K562 (cell line): ENCODE results near the gene IRF8. TPM values are rescaled to one million over a fixed set of nuclear protein-coding genes. Genes with fewer than 3 reads are reported as not detected.

Source experiments
- ATAC-seq: fragments of 200-7000 bp; cut with Tn5 transposase; 3 replicates; pipeline ENCODE4 v1.9.1; 2020; ENCODE audit warnings: moderate library complexity
- BruUV-seq: library from RNA; stranded (reverse); fragments of 400-500 nt; replicated peaks from 2 replicates; lab custom pipeline; 2021; lab: Mats Ljungman, UMichigan
- CTCF ChIA-PET: fragments of 300-600 bp; formaldehyde crosslinking; extraction: SDS; loops from one replicate; lab custom pipeline; 2021; ENCODE audit warnings: low intra/inter-chr PET ratio; lab: Yijun Ruan, JAX
- POLR2A ChIA-PET: fragments of 300-600, 350-650 bp; sonication (Branson Sonifier 250); formaldehyde crosslinking; extraction: SDS; loops from one replicate; lab custom pipeline; 2021; ENCODE audit warnings: antibody characterized with exemption, inconsistent platforms; lab: Yijun Ruan, JAX
- DNase-seq, 4 experiments: peaks; one replicate each; pipeline versions ENCODE4 v3.0.0 to v3.0.0-alpha.2; 2011 to 2018; ENCODE audit warnings: low spot score in 3 of 4, mixed read lengths in 3 of 4; ENCODE audit errors: extremely low read depth in 1 of 4
- FAIRE-seq: peaks from 2 replicates; lab custom pipeline; 2011; peaks lifted over from hg19 to GRCh38; lab: Jason Lieb, UNC
- H2AFZ ChIP-seq: 2 replicates; pipeline ENCODE4 v1.6.0; 2011; ENCODE audit warnings: low read depth, low read length, control low read depth, inconsistent platforms
- H3K27ac ChIP-seq: fragments of 200-600 bp; 3 replicates; pipeline ENCODE4 v1.8.0; 2011; ENCODE audit warnings: low read depth, mild to moderate bottlenecking, control low read depth, inconsistent platforms, low read length, moderate library complexity, mixed read lengths; ENCODE audit errors: extremely low read depth
- H3K27me3 ChIP-seq, 2 experiments: fragments of 300-600 bp in 1 of 2; 2 replicates in 1 of 2; 3 replicates in 1 of 2; pipeline versions ENCODE4 v1.6.0 to v1.8.0; 2011; ENCODE audit warnings: inconsistent platforms in 2 of 2, low read length in 2 of 2, mild to moderate bottlenecking in 1 of 2, mixed read lengths in 1 of 2, moderate library complexity in 1 of 2; ENCODE audit not compliant: control insufficient read depth in 2 of 2, insufficient read depth in 2 of 2
- H3K36me3 ChIP-seq: fragments of 300-600 bp; 3 replicates; pipeline ENCODE4 v1.8.0; 2011; ENCODE audit warnings: mild to moderate bottlenecking, low read length, inconsistent platforms; ENCODE audit not compliant: control insufficient read depth, insufficient read depth
- H3K4me1 ChIP-seq, 2 experiments: fragments of 200-600 bp in 1 of 2; replicated peaks in 1 of 2; 2 replicates in 1 of 2; 3 replicates in 1 of 2; pipeline versions ENCODE4 v1.5.1 to v1.8.0; 2011; ENCODE audit warnings: inconsistent platforms in 2 of 2, low read length in 2 of 2, mild to moderate bottlenecking in 1 of 2, mixed read lengths in 1 of 2, moderate library complexity in 1 of 2; ENCODE audit not compliant: control insufficient read depth in 2 of 2, insufficient read depth in 2 of 2
- H3K4me2 ChIP-seq: 2 replicates; pipeline ENCODE4 v1.6.1; 2011; ENCODE audit warnings: low read length, control low read depth, inconsistent platforms, mixed read lengths; ENCODE audit not compliant: insufficient read depth
- H3K4me3 ChIP-seq: fragments of 200-600 bp; sonication (generic), shearing (Covaris generic); 2 replicates; pipeline ENCODE4 v1.5.1; 2016; ENCODE audit warnings: control low read depth, inconsistent platforms
- H3K79me2 ChIP-seq: fragments of 200-600 bp; 3 replicates; pipeline ENCODE4 v1.8.0; 2011; ENCODE audit warnings: low read length, inconsistent platforms; ENCODE audit not compliant: control insufficient read depth, insufficient read depth
- H3K9ac ChIP-seq, 2 experiments: 2 replicates each; pipeline versions ENCODE4 v1.6.0 to v1.6.1; 2011; ENCODE audit warnings: low read depth in 2 of 2, low read length in 2 of 2, control low read depth in 1 of 2, inconsistent platforms in 1 of 2, mild to moderate bottlenecking in 1 of 2, mixed read lengths in 1 of 2; ENCODE audit not compliant: insufficient read depth in 1 of 2
- H3K9me1 ChIP-seq: one replicate; pipeline ENCODE4 v1.6.0; 2011; ENCODE audit warnings: inconsistent platforms, mild to moderate bottlenecking, low read length, moderate library complexity; ENCODE audit not compliant: control insufficient read depth, insufficient read depth
- H3K9me3 ChIP-seq: replicated peaks from 2 replicates; pipeline ENCODE4 v1.5.1; 2011; ENCODE audit warnings: low read depth, low read length, inconsistent platforms; ENCODE audit not compliant: control insufficient read depth, insufficient read depth
- H4K20me1 ChIP-seq: replicated peaks from 2 replicates; pipeline ENCODE4 v1.6.1; 2011; ENCODE audit warnings: low read length, inconsistent platforms, mixed read lengths; ENCODE audit not compliant: control insufficient read depth, insufficient read depth
- CREM ChIP-seq: IDR thresholded peaks from 2 replicates; pipeline ENCODE4 v1.6.1; 2014; ENCODE audit warnings: antibody characterized with exemption, low read depth
- ESRRA ChIP-seq: fragments of 450-650 bp; IDR thresholded peaks from 2 replicates; pipeline ENCODE4 v1.6.1; 2014; ENCODE audit warnings: low read depth, mild to moderate bottlenecking, moderate library complexity, borderline replicate concordance
- HLTF ChIP-seq: fragments of 450-650 bp; IDR thresholded peaks from 2 replicates; pipeline ENCODE4 v1.6.1; 2016
- HMGN3 ChIP-seq: IDR thresholded peaks from 2 replicates; pipeline ENCODE4 v1.6.1; 2011; ENCODE audit warnings: borderline replicate concordance, low read depth, mild to moderate bottlenecking, mixed read lengths, low read length; ENCODE audit not compliant: insufficient read length; ENCODE audit errors: extremely low read depth
- KAT7 ChIP-seq: sonication (generic); formaldehyde crosslinking; IDR thresholded peaks from 2 replicates; pipeline ENCODE4 v1.8.0; 2022; ENCODE audit warnings: missing genetic modification reagents, mild to moderate bottlenecking, borderline replicate concordance
- MYC ChIP-seq, 2 experiments: fragments of 250-450 bp in 1 of 2; sonication (Bioruptor Pico) in 1 of 2; IDR thresholded peaks; 2 replicates each; pipeline versions ENCODE4 v1.5.1 to v1.6.1; 2012 to 2021; ENCODE audit warnings: low read depth in 2 of 2, borderline replicate concordance in 1 of 2, improper control_type of control experiment in 1 of 2, low read length in 1 of 2, mild to moderate bottlenecking in 1 of 2, moderate library complexity in 1 of 2
- RCOR1 ChIP-seq, 2 experiments: IDR thresholded peaks; 2 replicates each; pipeline ENCODE4 v1.6.1; 2012; ENCODE audit warnings: low read depth in 2 of 2, low read length in 2 of 2, borderline replicate concordance in 1 of 2, improper control_type of control experiment in 1 of 2
- SMAD4 ChIP-seq: fragments of 250-450 bp; sonication (Bioruptor Pico); conservative IDR thresholded peaks from 2 replicates; pipeline ENCODE4 v1.8.0; 2021; ENCODE audit warnings: inconsistent platforms, mild to moderate bottlenecking, moderate library complexity
- SREBF1 ChIP-seq: fragments of 150-350 bp; IDR thresholded peaks from 2 replicates; pipeline ENCODE4 v1.6.1; 2014; ENCODE audit warnings: antibody characterized with exemption, low read depth, low read length, borderline replicate concordance
- ZC3H4 ChIP-seq: sonication (generic); formaldehyde crosslinking; IDR thresholded peaks from 2 replicates; pipeline ENCODE4 v1.9.0; 2021; ENCODE audit warnings: missing genetic modification reagents, borderline replicate concordance
- ZFPM2 ChIP-seq: fragments of 250-450 bp; sonication (Bioruptor Pico); IDR thresholded peaks from 2 replicates; pipeline ENCODE4 v1.5.1; 2022; ENCODE audit warnings: mild to moderate bottlenecking
- ZNF12 ChIP-seq: sonication (generic); formaldehyde crosslinking; IDR thresholded peaks from 2 replicates; pipeline ENCODE4 v1.4.0; 2020; ENCODE audit warnings: mild to moderate bottlenecking, missing genetic modification reagents
- ZNF143 ChIP-seq: sonication (generic); formaldehyde crosslinking; IDR thresholded peaks from 2 replicates; pipeline ENCODE4 v1.9.0; 2022; ENCODE audit warnings: mild to moderate bottlenecking, missing genetic modification reagents
- ZNF165 ChIP-seq: fragments of 250-450 bp; sonication (Bioruptor Pico); IDR thresholded peaks from 2 replicates; pipeline ENCODE4 v1.4.0; 2020; ENCODE audit warnings: borderline replicate concordance
- ZNF212 ChIP-seq: fragments of 450-650 bp; formaldehyde crosslinking; IDR thresholded peaks from 2 replicates; pipeline ENCODE4 v1.4.0; 2020; ENCODE audit warnings: mild to moderate bottlenecking
- ZNF354B ChIP-seq: fragments of 250-450 bp; sonication (Bioruptor Pico); IDR thresholded peaks from 2 replicates; pipeline ENCODE4 v1.4.0; 2020
- WGBS: fragments of 100-300 bp; shearing (Covaris generic); methylation state at CpG from one replicate; pipeline ENCODE4 v1.1.6; 2016; ENCODE audit warnings: low coverage, mixed read lengths; ENCODE audit not compliant: insufficient coverage; ENCODE audit errors: missing lambda C conversion rate; 5-methylcytosine and 5-hydroxymethylcytosine counted together
- in situ Hi-C: fragments of 300-500 bp; cut with MboI; formaldehyde crosslinking; loops from 4 replicates; pipeline ENCODE4 v1.15.0; 2018; ENCODE audit warnings: inconsistent platforms, mixed read lengths
- intact Hi-C: fragments of 100-400 bp; cut with micrococcal nuclease; formaldehyde crosslinking; loops from 2 replicates; pipeline ENCODE4 v1.14.2; 2022
- polyA plus RNA-seq, 8 experiments: library from polyadenylated mRNA; depleted of rRNA in 4 of 8; stranded (reverse) in 5 of 8; unstranded in 3 of 8; fragments of >200 nt; fragmentation: Nextera tagmentation in 2 of 8; fragmentation: Illumina TruSeq in 1 of 8; extraction: Ambion mirVana in 2 of 8; extraction: Trizol in 1 of 8; gene quantifications; 2 replicates each; pipeline versions ENCODE4 v1.2.1 to v1.2.3, GENCODE V29; 2011 to 2014; ENCODE audit warnings: inconsistent platforms in 1 of 8, missing spikeins in 1 of 8
- total RNA-seq, 7 experiments: library from RNA; depleted of rRNA in 6 of 7; stranded (reverse); fragments of >200 nt in 6 of 7; fragmentation: Illumina TruSeq in 2 of 7; extraction: Trizol in 2 of 7; gene quantifications; 2 replicates each; pipeline versions ENCODE4 v1.2.1 to v1.2.3, GENCODE V29; 2011 to 2021; ENCODE audit warnings: low replicate concordance in 1 of 7
- TF ChIP-seq, protein P1 (sequence below): fragments of 450-650 bp; IDR thresholded peaks from 2 replicates; pipeline ENCODE4 v1.6.1; 2016; ENCODE audit warnings: low read depth, mild to moderate bottlenecking, moderate library complexity
- TF ChIP-seq, protein P2 (sequence below): sonication (generic); formaldehyde crosslinking; IDR thresholded peaks from 2 replicates; pipeline ENCODE4 v1.8.0; 2022; ENCODE audit warnings: mild to moderate bottlenecking, missing genetic modification reagents, borderline replicate concordance

IRF8 gene
- total and polyA plus RNA-seq, 9 of the 15 experiments (the other 6 are each of a cell fraction or from before 2014, with no cell fraction given), result 0.01 to 0.98 TPM; not detected in 7

DNA sequence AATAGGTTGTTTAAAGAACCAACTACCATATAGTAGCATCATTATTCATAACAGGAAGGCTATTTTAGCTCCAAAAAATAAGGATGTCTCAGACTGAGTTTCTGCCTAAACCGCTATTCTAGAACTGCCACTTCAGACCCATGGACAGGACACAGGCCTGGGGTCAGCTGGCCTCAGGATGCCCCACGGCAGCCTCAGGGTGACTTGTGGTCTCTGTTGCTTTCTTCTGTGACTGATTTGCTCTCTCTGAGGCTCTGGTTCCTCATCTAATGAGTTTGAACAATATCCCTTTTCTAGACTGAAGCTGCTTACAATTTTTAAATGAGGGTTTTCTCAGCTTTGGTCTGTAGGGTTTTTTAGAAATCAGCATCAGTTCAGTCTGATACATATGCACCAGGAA is 31.8 kb upstream of the IRF8 start:
- in situ Hi-C loops, result no loop called here
- CTCF ChIA-PET, result no interaction called here

DNA sequence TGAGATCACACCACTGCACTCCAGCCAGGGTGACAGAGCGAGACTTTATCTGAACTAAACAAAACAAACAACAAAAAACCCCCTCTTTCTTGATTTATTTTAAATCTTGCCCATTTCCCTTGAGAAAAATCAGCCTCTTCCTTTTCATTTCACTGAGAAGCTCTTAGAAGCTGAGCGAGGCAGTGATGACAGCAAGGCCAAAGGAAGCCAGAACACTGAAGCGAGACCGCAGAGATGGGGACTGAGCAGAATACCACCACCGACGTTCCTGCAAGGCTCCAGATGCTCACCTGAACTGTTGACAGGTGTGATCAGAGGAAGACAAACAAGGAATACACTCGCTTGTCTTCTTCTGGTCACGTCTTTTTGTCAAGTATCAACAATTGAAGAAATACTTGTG is 30.5 kb upstream of the IRF8 start:
- H3K27me3 ChIP-seq, result peaks cover 4 to 26% of the 10 kb centered on the region in 2 experiments; a peak in 4 of 5 replicates
- H3K9me3 ChIP-seq, result no peaks in the 10 kb centered on the region
- TF ChIP-seq RCOR1 (IDR thresholded peaks at IDR 0.05; ENCODE audit: borderline replicate concordance in 1 of 2, low read depth in 2 of 2, low read length in 2 of 2), result no peak
- TF ChIP-seq, protein P1, sequence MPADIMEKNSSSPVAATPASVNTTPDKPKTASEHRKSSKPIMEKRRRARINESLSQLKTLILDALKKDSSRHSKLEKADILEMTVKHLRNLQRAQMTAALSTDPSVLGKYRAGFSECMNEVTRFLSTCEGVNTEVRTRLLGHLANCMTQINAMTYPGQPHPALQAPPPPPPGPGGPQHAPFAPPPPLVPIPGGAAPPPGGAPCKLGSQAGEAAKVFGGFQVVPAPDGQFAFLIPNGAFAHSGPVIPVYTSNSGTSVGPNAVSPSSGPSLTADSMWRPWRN, result no peak
- TF ChIP-seq ESRRA, result no peak
- no peak for TF ChIP-seq ZNF212 (CRISPR knock-in tag)
- no peak for TF ChIP-seq ZFPM2 (CRISPR knock-in tag)
- TF ChIP-seq, protein P2, sequence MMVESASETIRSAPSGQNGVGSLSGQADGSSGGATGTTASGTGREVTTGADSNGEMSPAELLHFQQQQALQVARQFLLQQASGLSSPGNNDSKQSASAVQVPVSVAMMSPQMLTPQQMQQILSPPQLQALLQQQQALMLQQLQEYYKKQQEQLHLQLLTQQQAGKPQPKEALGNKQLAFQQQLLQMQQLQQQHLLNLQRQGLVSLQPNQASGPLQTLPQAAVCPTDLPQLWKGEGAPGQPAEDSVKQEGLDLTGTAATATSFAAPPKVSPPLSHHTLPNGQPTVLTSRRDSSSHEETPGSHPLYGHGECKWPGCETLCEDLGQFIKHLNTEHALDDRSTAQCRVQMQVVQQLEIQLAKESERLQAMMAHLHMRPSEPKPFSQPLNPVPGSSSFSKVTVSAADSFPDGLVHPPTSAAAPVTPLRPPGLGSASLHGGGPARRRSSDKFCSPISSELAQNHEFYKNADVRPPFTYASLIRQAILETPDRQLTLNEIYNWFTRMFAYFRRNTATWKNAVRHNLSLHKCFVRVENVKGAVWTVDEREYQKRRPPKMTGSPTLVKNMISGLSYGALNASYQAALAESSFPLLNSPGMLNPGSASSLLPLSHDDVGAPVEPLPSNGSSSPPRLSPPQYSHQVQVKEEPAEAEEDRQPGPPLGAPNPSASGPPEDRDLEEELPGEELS (CRISPR knock-in tag), result no peak
- TF ChIP-seq SREBF1, result no peak
- TF ChIP-seq ZNF12 (CRISPR knock-in tag), result no peak
- no peak for TF ChIP-seq HMGN3
- POLR2A ChIA-PET, result interaction anchor here (0.6 kb wide), 1 partner anchor 24 kb away, joined by 4 read pairs; no protein-coding TSS in a partner anchor
- CTCF ChIA-PET, result no interaction called here
- 0% methylated on average over 8 of the region's 8 CpGs for WGBS
- H4K20me1 ChIP-seq, result no peaks in the 10 kb centered on the region
- no peak overlapping the region for H3K4me2 ChIP-seq
- no peak for ATAC-seq
- H3K9me1 ChIP-seq, result no peaks in the 10 kb centered on the region
- H3K4me3 ChIP-seq, result no peak overlapping the region
- no peak overlapping the region for H2AFZ ChIP-seq
- H3K9ac ChIP-seq, result no peak overlapping the region
- intact Hi-C loops, result no loop called here
- no TSS peak for BruUV-seq
- no peaks in the 10 kb centered on the region for H3K36me3 ChIP-seq
- no peaks in the 10 kb centered on the region for H3K79me2 ChIP-seq
- DNase-seq, result no peak
- no peak for FAIRE-seq
- H3K27ac ChIP-seq, result no peak overlapping the region
- in situ Hi-C loops, result no loop called here
- no peaks in the 10 kb centered on the region for H3K4me1 ChIP-seq

More for the DNA sequence above, 31.8 kb upstream of the IRF8 start:
- TF ChIP-seq KAT7 (no peak), MYC (IDR thresholded peaks at IDR 0.05; ENCODE audit: low read depth, low read length) (no peak), MYC (CRISPR knock-in tag; IDR thresholded peaks at IDR 0.05; ENCODE audit: borderline replicate concordance, low read depth) (no peak), ZNF143 (no peak), ZC3H4 (no peak), SMAD4 (CRISPR knock-in tag) (no peak), HLTF (no peak), ZNF354B (no peak), ZNF165 (CRISPR knock-in tag) (no peak), CREM (no peak)
- POLR2A ChIA-PET, result no interaction called here
- H3K9me3 ChIP-seq, result no peaks in the 10 kb centered on the region
- H3K4me2 ChIP-seq, result no peak overlapping the region
- DNase-seq (no peak), FAIRE-seq (no peak), ATAC-seq (no peak)
- 0% methylated on average over 2 of the region's 2 CpGs for WGBS
- no peaks in the 10 kb centered on the region for H3K79me2 ChIP-seq
- intact Hi-C loops, result no loop called here
- peaks cover 6 to 33% of the 10 kb centered on the region in 2 experiments; a peak in 4 of 5 replicates for H3K27me3 ChIP-seq
- no peaks in the 10 kb centered on the region for H3K36me3 ChIP-seq
- H3K4me3 ChIP-seq, result no peak overlapping the region
- H4K20me1 ChIP-seq, result no peaks in the 10 kb centered on the region
- no peak overlapping the region for H3K27ac ChIP-seq
- H3K4me1 ChIP-seq, result no peaks in the 10 kb centered on the region
- H2AFZ ChIP-seq, result no peak overlapping the region
- no peak overlapping the region for H3K9ac ChIP-seq
- no TSS peak for BruUV-seq
- no peaks in the 10 kb centered on the region for H3K9me1 ChIP-seq
